ENCODE results near the gene HSPA4L.

DNA sequence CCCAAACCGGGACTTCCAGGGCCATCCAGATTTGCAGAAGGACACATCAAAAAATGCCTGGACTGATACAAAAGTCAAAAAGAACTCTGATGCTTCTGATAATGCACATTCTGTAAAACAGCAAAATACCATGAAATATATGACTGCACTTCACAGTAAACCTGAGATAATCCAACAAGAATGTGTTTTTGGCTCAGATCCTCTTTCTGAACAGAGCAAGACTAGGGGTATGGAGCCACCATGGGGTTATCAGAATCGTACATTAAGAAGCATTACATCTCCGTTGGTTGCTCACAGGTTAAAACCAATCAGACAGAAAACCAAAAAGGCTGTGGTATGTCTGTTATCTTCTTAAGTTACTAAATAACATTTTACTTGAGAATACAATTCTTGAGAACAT is 107.8 kb downstream of the HSPA4L start:
- TF ChIP-seq, protein P1, sequence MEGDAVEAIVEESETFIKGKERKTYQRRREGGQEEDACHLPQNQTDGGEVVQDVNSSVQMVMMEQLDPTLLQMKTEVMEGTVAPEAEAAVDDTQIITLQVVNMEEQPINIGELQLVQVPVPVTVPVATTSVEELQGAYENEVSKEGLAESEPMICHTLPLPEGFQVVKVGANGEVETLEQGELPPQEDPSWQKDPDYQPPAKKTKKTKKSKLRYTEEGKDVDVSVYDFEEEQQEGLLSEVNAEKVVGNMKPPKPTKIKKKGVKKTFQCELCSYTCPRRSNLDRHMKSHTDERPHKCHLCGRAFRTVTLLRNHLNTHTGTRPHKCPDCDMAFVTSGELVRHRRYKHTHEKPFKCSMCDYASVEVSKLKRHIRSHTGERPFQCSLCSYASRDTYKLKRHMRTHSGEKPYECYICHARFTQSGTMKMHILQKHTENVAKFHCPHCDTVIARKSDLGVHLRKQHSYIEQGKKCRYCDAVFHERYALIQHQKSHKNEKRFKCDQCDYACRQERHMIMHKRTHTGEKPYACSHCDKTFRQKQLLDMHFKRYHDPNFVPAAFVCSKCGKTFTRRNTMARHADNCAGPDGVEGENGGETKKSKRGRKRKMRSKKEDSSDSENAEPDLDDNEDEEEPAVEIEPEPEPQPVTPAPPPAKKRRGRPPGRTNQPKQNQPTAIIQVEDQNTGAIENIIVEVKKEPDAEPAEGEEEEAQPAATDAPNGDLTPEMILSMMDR (IDR thresholded peaks at IDR 0.05; ENCODE audit: insufficient read depth, low read length, poor library complexity, severe bottlenecking): no peak
- no peak for TF ChIP-seq EZH2phosphoT487 (conservative IDR thresholded peaks at IDR 0.05; ENCODE audit: low read length)
